Esophagus muscularis mucosa (tissue), 4 donors: ENCODE measurements around the gene KRT4. TPM values are rescaled to one million over a fixed set of nuclear protein-coding genes. Genes with fewer than 3 reads are reported as not detected.

Source experiments
- DNase-seq: peaks from one replicate; pipeline ENCODE4 v3.0.0-alpha.2; 2017; ENCODE audit errors: extremely low spot score
- H3K27ac ChIP-seq, 4 donors: fragments of 200-600 bp; sonication (generic); replicated peaks in 1 of 4; 1 replicate in 3 of 4; 2 replicates in 1 of 4; pipeline ENCODE4 v1.5.1; 2016 to 2019; ENCODE audit warnings: mild to moderate bottlenecking in 1 of 4
- H3K27me3 ChIP-seq, 4 donors: fragments of 200-600 bp; sonication (generic); one replicate each; pipeline versions ENCODE4 v1.5.1 to v1.6.0; 2016 to 2019
- H3K36me3 ChIP-seq, 4 donors: fragments of 200-600 bp; sonication (generic); one replicate each; pipeline ENCODE4 v1.5.1; 2016 to 2019
- H3K4me1 ChIP-seq, 4 donors: fragments of 200-600 bp; sonication (generic); one replicate each; pipeline ENCODE4 v1.5.1; 2016 to 2019
- H3K4me3 ChIP-seq, 4 donors: fragments of 200-600 bp; sonication (generic); 1 replicate in 2 of 4; 2 replicates in 2 of 4; pipeline ENCODE4 v1.5.1; 2016 to 2019; ENCODE audit warnings: mild to moderate bottlenecking in 4 of 4, moderate library complexity in 1 of 4
- H3K9me3 ChIP-seq, 4 donors: fragments of 200-600 bp; sonication (generic); 1 replicate in 3 of 4; 2 replicates in 1 of 4; pipeline ENCODE4 v1.5.1; 2016 to 2019
- EP300 ChIP-seq: sonication (generic); formaldehyde crosslinking; IDR thresholded peaks from one replicate; pipeline ENCODE4 v1.6.1; 2017; ENCODE audit warnings: antibody characterized with exemption
- POLR2A ChIP-seq: fragments of 450-650 bp; IDR thresholded peaks from one replicate; pipeline ENCODE4 v1.6.1; 2017; ENCODE audit warnings: antibody characterized with exemption, moderate library complexity, mild to moderate bottlenecking, low read depth
- POLR2AphosphoS5 ChIP-seq, 2 donors: sonication (generic); formaldehyde crosslinking; IDR thresholded peaks; one replicate each; pipeline ENCODE4 v1.6.1; 2017; ENCODE audit warnings: antibody characterized with exemption in 2 of 2
- WGBS: methylation state at CpG from one replicate; pipeline ENCODE4 v1.1.5; 2018; 5-methylcytosine and 5-hydroxymethylcytosine counted together
- intact Hi-C: fragments of 100-400 bp; cut with DNase I; formaldehyde crosslinking; loops from one replicate; pipeline ENCODE4 v1.15.1; 2023
- small RNA-seq, 3 donors: library from RNA; depleted of rRNA; stranded (forward); fragments of <200 nt; gene quantifications; one replicate each; pipeline ENCODE3, GENCODE V24; 2016
- total RNA-seq, 4 donors: library from RNA; depleted of rRNA; stranded (reverse); fragments of >200 nt; gene quantifications; one replicate each; pipeline versions ENCODE4 v1.1.0 to v1.2.1, GENCODE V29; 2016
- TF ChIP-seq, protein P1 (sequence below), 3 experiments: fragments of 200-600 bp in 2 of 3; fragments of 450-650 bp in 1 of 3; sonication (generic) in 2 of 3; IDR thresholded peaks; one replicate each; pipeline ENCODE4 v1.5.1; 2017 to 2019; ENCODE audit warnings: antibody characterized with exemption in 3 of 3, mild to moderate bottlenecking in 2 of 3, moderate library complexity in 1 of 3

The KRT4 gene
- total RNA-seq, 4 donors from 2014 or later: 0.13 to 5.4 (median 0.20) TPM

- no peaks in the 10 kb centered on the region for H3K36me3 ChIP-seq
- H3K27me3 ChIP-seq: peaks cover 0 to 20% (median 0%) of the 10 kb centered on the region in 4 donors
- no peaks in the 10 kb centered on the region for H3K4me1 ChIP-seq
- no peak overlapping the region for H3K27ac ChIP-seq
- intact Hi-C loops: no loop called here
- H3K4me3 ChIP-seq: no peak overlapping the region
- TF ChIP-seq POLR2A (no peak), POLR2AphosphoS5 (IDR thresholded peaks at IDR 0.05) (no peak), EP300 (no peak)
- TF ChIP-seq, protein P1, sequence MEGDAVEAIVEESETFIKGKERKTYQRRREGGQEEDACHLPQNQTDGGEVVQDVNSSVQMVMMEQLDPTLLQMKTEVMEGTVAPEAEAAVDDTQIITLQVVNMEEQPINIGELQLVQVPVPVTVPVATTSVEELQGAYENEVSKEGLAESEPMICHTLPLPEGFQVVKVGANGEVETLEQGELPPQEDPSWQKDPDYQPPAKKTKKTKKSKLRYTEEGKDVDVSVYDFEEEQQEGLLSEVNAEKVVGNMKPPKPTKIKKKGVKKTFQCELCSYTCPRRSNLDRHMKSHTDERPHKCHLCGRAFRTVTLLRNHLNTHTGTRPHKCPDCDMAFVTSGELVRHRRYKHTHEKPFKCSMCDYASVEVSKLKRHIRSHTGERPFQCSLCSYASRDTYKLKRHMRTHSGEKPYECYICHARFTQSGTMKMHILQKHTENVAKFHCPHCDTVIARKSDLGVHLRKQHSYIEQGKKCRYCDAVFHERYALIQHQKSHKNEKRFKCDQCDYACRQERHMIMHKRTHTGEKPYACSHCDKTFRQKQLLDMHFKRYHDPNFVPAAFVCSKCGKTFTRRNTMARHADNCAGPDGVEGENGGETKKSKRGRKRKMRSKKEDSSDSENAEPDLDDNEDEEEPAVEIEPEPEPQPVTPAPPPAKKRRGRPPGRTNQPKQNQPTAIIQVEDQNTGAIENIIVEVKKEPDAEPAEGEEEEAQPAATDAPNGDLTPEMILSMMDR (IDR thresholded peaks at IDR 0.05): no peak
- peaks cover 0 to 22% (median 18%) of the 10 kb centered on the region in 4 donors for H3K9me3 ChIP-seq
- DNase-seq: no peak
These were observed 53.3 kb downstream of the KRT4 start for GRCh38 chr12:52760623-52761022.

DNA sequence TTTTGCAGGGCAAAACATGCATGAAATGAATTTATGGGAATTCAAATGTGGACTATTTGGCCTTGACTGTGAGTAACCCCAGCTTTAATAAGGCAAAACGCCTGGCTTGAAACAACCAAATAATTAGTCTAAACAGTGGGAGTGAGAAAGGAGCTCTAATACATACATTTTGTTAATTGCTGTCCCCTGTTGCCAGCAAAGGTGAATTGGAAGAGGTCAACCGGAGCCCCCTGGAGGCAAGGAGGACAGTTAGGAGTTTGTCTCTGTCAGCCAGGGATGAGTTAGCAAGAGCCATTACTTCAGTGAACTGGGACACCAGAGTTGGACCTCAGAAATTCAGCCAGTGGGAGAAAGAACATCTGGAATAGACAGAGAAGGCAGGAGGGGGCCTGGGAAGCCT, 54.2 kb downstream of the KRT4 start:
- 65% methylated on average over 2 of the region's 2 CpGs for WGBS
- H3K36me3 ChIP-seq: no peaks in the 10 kb centered on the region
- H3K27ac ChIP-seq: no peak overlapping the region
- H3K27me3 ChIP-seq: peaks cover 0 to 29% (median 0%) of the 10 kb centered on the region in 4 donors
- no peak overlapping the region for H3K4me3 ChIP-seq
- H3K9me3 ChIP-seq: peaks cover 0 to 22% (median 18%) of the 10 kb centered on the region in 4 donors
- TF ChIP-seq POLR2A (no peak), POLR2AphosphoS5 (IDR thresholded peaks at IDR 0.05) (no peak), EP300 (no peak)
- TF ChIP-seq, protein P1 (IDR thresholded peaks at IDR 0.05): no peak
- DNase-seq: no peak
- intact Hi-C loops: no loop called here
- H3K4me1 ChIP-seq: no peaks in the 10 kb centered on the region

- intact Hi-C loops: no loop called here
- no peaks in the 10 kb centered on the region for H3K36me3 ChIP-seq
- 31% methylated on average over 2 of the region's 2 CpGs for WGBS
- no peak overlapping the region for H3K27ac ChIP-seq
- TF ChIP-seq EP300: no peak
- no peak for TF ChIP-seq POLR2A
- TF ChIP-seq POLR2AphosphoS5 (IDR thresholded peaks at IDR 0.05): no peak
- TF ChIP-seq, protein P1 (IDR thresholded peaks at IDR 0.05): no peak
- no peaks in the 10 kb centered on the region for H3K4me1 ChIP-seq
- no peak for DNase-seq
- peaks cover 0 to 22% (median 18%) of the 10 kb centered on the region in 4 donors for H3K9me3 ChIP-seq
- no peak overlapping the region for H3K4me3 ChIP-seq
- H3K27me3 ChIP-seq: peaks cover 0 to 34% (median 0%) of the 10 kb centered on the region in 4 donors
These were observed 54.7 kb downstream of the KRT4 start for GRCh38 chr12:52759218-52759617.

DNA sequence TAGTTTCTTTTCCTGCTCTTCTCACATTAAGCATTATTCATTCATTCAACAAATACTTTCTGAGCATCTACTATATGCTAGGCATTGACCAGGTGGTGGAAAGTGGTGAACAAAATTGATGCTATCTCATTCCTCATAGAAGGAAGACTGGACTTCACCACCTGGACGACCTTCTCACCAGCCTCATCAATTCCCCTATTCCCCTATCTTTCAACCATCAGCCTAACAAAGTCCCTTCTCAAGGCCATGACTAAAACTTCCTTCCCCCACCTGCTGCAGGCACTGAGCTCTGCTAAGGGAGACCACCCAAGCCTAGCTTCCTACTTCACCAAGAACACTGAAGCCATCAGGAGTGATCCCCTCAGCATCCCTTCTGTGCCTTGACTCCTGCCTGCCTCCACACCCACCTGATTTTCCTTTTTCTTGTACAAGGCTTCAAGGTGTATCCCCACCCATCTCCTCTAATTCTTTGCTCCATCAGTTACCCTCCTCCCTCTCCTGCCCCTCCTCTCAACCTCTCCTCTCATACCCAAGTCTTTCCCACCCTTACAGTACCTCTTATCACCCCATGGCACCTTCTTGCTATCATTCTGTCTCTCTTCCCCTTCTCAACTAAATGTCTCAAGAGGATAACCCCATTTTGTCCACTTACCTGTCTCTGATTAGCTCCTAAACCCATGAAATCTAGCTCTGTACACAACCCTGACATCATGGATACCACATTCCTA, 56.3 kb downstream of the KRT4 start:
- intact Hi-C loops: no loop called here
- 29% methylated on average over 1 of the region's 1 CpG for WGBS

More for the DNA sequence above, 56.3 kb downstream of the KRT4 start:
- no peak overlapping the region for H3K27ac ChIP-seq
- no peaks in the 10 kb centered on the region for H3K36me3 ChIP-seq
- H3K9me3 ChIP-seq: peaks cover 0 to 22% (median 18%) of the 10 kb centered on the region in 4 donors
- H3K4me1 ChIP-seq: no peaks in the 10 kb centered on the region
- peaks cover 0 to 49% (median 0%) of the 10 kb centered on the region in 4 donors for H3K27me3 ChIP-seq
- no peak for DNase-seq
- no peak for TF ChIP-seq POLR2AphosphoS5 (IDR thresholded peaks at IDR 0.05)
- no peak for TF ChIP-seq POLR2A
- H3K4me3 ChIP-seq: no peak overlapping the region

Small RNAs within 50 kb of the gene (small RNA-seq; reads per million reads assigned to genes)
- gene AC107016.2: 0 reads per million in 3 donors

Other genes with a start within 250 kb of the KRT4 start
- not detected for gene KRT74, start 240.3 kb downstream of the KRT4 start, total RNA-seq
- not detected for gene KRT72, start 212.7 kb downstream of the KRT4 start, total RNA-seq
- not detected for gene KRT73, start 195.6 kb downstream of the KRT4 start, total RNA-seq
- not detected for gene KRT2, start 161.9 kb downstream of the KRT4 start, total RNA-seq
- not detected for gene KRT1, start 133.7 kb downstream of the KRT4 start, total RNA-seq
- not detected for gene KRT77, start 110.6 kb downstream of the KRT4 start, total RNA-seq
- gene KRT76, start 36.8 kb downstream of the KRT4 start, total RNA-seq: not detected
- gene KRT3, start 18.0 kb downstream of the KRT4 start, total RNA-seq: not detected
- not detected for gene KRT79, start 20.2 kb upstream of the KRT4 start, total RNA-seq
- 1 to 10 TPM in 1 of 4 donors, under 1 TPM in 2, not detected in 1; 0.33 to 2.1 (median 0.75) TPM for gene KRT78, start 34.9 kb upstream of the KRT4 start, total RNA-seq
- gene KRT8, start 91.0 kb upstream of the KRT4 start, total RNA-seq: 100 to 1,000 TPM; 136 to 508 (median 387) TPM
- 10 to 100 TPM; 19.7 to 42.5 (median 23.6) TPM for gene KRT18, start 135.0 kb upstream of the KRT4 start, total RNA-seq
- 100 to 1,000 TPM; 400 to 648 (median 576) TPM for gene EIF4B, start 192.3 kb upstream of the KRT4 start, total RNA-seq
- gene TNS2, start 235.9 kb upstream of the KRT4 start, total RNA-seq: 100 to 1,000 TPM; 173 to 226 (median 202) TPM